Measurements from ENCODE around the gene CBFA2T2.
"Not testable (repeated sequence)": the region's sequence is repeated elsewhere in the genome, so short reads cannot be mapped to it uniquely, and the experiment has no call there.

Gene CBFA2T2

GRCh38 chr20:33480048-33480447, 9.8 kb upstream of the CBFA2T2 start:
- Histone ChIP-seq H3K27me3 (replicated peaks in 2 of 5; ENCODE audit: control insufficient read depth in 4 of 5, insufficient read depth in 5 of 5, low read length in 4 of 5) (no peaks in the 10 kb centered on the region), H3K36me3 (ENCODE audit: control insufficient read depth in 4 of 4, insufficient read depth in 4 of 4, low read length in 3 of 4) (no peaks in the 10 kb centered on the region), H3K4me1 (ENCODE audit: control extremely low read depth in 1 of 4, control insufficient read depth in 4 of 4, insufficient read depth in 4 of 4, low read length in 3 of 4) (peaks cover 0 to 5% (median 2%) of the 10 kb centered on the region in 4 experiments), H3K9me3 (ENCODE audit: control extremely low read depth in 1 of 5, control insufficient read depth in 4 of 5, insufficient read depth in 2 of 5, low read depth in 1 of 5, low read length in 4 of 5) (no peaks in the 10 kb centered on the region), H3K27ac (ENCODE audit: insufficient read depth in 1 of 2, low read depth in 1 of 2, low read length in 2 of 2, poor library complexity in 1 of 2, severe bottlenecking in 2 of 2) (no peak overlapping the region), H3K4me3 (ENCODE audit: control insufficient read depth in 1 of 7, extremely low read depth in 1 of 7, insufficient read depth in 4 of 7, low read depth in 2 of 7, low read length in 6 of 7) (no peak overlapping the region)
- ChIA-PET POLR2A (no interaction called here), CTCF (interaction anchor here (0.8 kb wide), 1 partner anchor 45 kb away, joined by 3 read pairs; no protein-coding TSS in a partner anchor)
- 100% methylated on average over 2 of the region's 5 CpGs for WGBS (ENCODE audit: insufficient coverage)
- no peak for DNase-seq

- H3K27me3 ChIP-seq (replicated peaks in 2 of 5; ENCODE audit: control insufficient read depth in 4 of 5, insufficient read depth in 5 of 5, low read length in 4 of 5), result no peaks in the 10 kb centered on the region
- H3K4me1 ChIP-seq (ENCODE audit: control extremely low read depth in 1 of 4, control insufficient read depth in 4 of 4, insufficient read depth in 4 of 4, low read length in 3 of 4), result no peaks in the 10 kb centered on the region
- no peaks in the 10 kb centered on the region for H3K36me3 ChIP-seq (ENCODE audit: control insufficient read depth in 4 of 4, insufficient read depth in 4 of 4, low read length in 3 of 4)
- ChIA-PET CTCF (no interaction called here), POLR2A (no interaction called here)
- no peak overlapping the region for H3K4me3 ChIP-seq (ENCODE audit: control insufficient read depth in 1 of 7, extremely low read depth in 1 of 7, insufficient read depth in 4 of 7, low read depth in 2 of 7, low read length in 6 of 7)
- H3K9me3 ChIP-seq (ENCODE audit: control extremely low read depth in 1 of 5, control insufficient read depth in 4 of 5, insufficient read depth in 2 of 5, low read depth in 1 of 5, low read length in 4 of 5), result no peaks in the 10 kb centered on the region
- 100% methylated on average over 2 of the region's 8 CpGs for WGBS (ENCODE audit: insufficient coverage)
- H3K27ac ChIP-seq (ENCODE audit: insufficient read depth in 1 of 2, low read depth in 1 of 2, low read length in 2 of 2, poor library complexity in 1 of 2, severe bottlenecking in 2 of 2), result no peak overlapping the region
- no peak for DNase-seq
These were observed 8.4 kb upstream of the CBFA2T2 start for GRCh38 chr20:33481431-33481941.

- 96% methylated on average over 6 of the region's 6 CpGs for WGBS (ENCODE audit: insufficient coverage)
- Histone ChIP-seq H3K27me3 (replicated peaks in 2 of 5; ENCODE audit: control insufficient read depth in 4 of 5, insufficient read depth in 5 of 5, low read length in 4 of 5) (no peaks in the 10 kb centered on the region), H3K36me3 (ENCODE audit: control insufficient read depth in 4 of 4, insufficient read depth in 4 of 4, low read length in 3 of 4) (no peaks in the 10 kb centered on the region), H3K27ac (ENCODE audit: insufficient read depth in 1 of 2, low read depth in 1 of 2, low read length in 2 of 2, poor library complexity in 1 of 2, severe bottlenecking in 2 of 2) (no peak overlapping the region), H3K4me1 (ENCODE audit: control extremely low read depth in 1 of 4, control insufficient read depth in 4 of 4, insufficient read depth in 4 of 4, low read length in 3 of 4) (no peaks in the 10 kb centered on the region), H3K4me3 (ENCODE audit: control insufficient read depth in 1 of 7, extremely low read depth in 1 of 7, insufficient read depth in 4 of 7, low read depth in 2 of 7, low read length in 6 of 7) (no peak overlapping the region), H3K9me3 (ENCODE audit: control extremely low read depth in 1 of 5, control insufficient read depth in 4 of 5, insufficient read depth in 2 of 5, low read depth in 1 of 5, low read length in 4 of 5) (no peaks in the 10 kb centered on the region)
- ChIA-PET CTCF (no interaction called here), POLR2A (no interaction called here)
- DNase-seq, result peak in 1 of 3 donors; percentile 27
These were observed 7.3 kb upstream of the CBFA2T2 start for GRCh38 chr20:33482581-33482980.

GRCh38 chr20:33483186-33483585, 6.7 kb upstream of the CBFA2T2 start:
- WGBS (ENCODE audit: insufficient coverage), result 97% methylated on average over 5 of the region's 5 CpGs
- DNase-seq, result peak in 2 of 3 donors; percentile 15 to 27
- H3K36me3 ChIP-seq (ENCODE audit: control insufficient read depth in 4 of 4, insufficient read depth in 4 of 4, low read length in 3 of 4); H3K4me3 ChIP-seq (ENCODE audit: control insufficient read depth in 1 of 7, extremely low read depth in 1 of 7, insufficient read depth in 4 of 7, low read depth in 2 of 7, low read length in 6 of 7); CTCF ChIA-PET; H3K4me1 ChIP-seq (ENCODE audit: control extremely low read depth in 1 of 4, control insufficient read depth in 4 of 4, insufficient read depth in 4 of 4, low read length in 3 of 4); H3K27me3 ChIP-seq (replicated peaks in 2 of 5; ENCODE audit: control insufficient read depth in 4 of 5, insufficient read depth in 5 of 5, low read length in 4 of 5); H3K9me3 ChIP-seq (ENCODE audit: control extremely low read depth in 1 of 5, control insufficient read depth in 4 of 5, insufficient read depth in 2 of 5, low read depth in 1 of 5, low read length in 4 of 5); POLR2A ChIA-PET; H3K27ac ChIP-seq (ENCODE audit: insufficient read depth in 1 of 2, low read depth in 1 of 2, low read length in 2 of 2, poor library complexity in 1 of 2, severe bottlenecking in 2 of 2): not testable (repeated sequence)

- Histone ChIP-seq H3K27me3 (replicated peaks in 2 of 5; ENCODE audit: control insufficient read depth in 4 of 5, insufficient read depth in 5 of 5, low read length in 4 of 5) (no peaks in the 10 kb centered on the region), H3K27ac (ENCODE audit: insufficient read depth in 1 of 2, low read depth in 1 of 2, low read length in 2 of 2, poor library complexity in 1 of 2, severe bottlenecking in 2 of 2) (no peak overlapping the region), H3K4me3 (ENCODE audit: control insufficient read depth in 1 of 7, extremely low read depth in 1 of 7, insufficient read depth in 4 of 7, low read depth in 2 of 7, low read length in 6 of 7) (no peak overlapping the region), H3K36me3 (ENCODE audit: control insufficient read depth in 4 of 4, insufficient read depth in 4 of 4, low read length in 3 of 4) (peaks cover 0 to 2% (median 0%) of the 10 kb centered on the region in 4 experiments), H3K4me1 (ENCODE audit: control extremely low read depth in 1 of 4, control insufficient read depth in 4 of 4, insufficient read depth in 4 of 4, low read length in 3 of 4) (peaks cover 0 to 17% (median 16%) of the 10 kb centered on the region in 4 experiments), H3K9me3 (ENCODE audit: control extremely low read depth in 1 of 5, control insufficient read depth in 4 of 5, insufficient read depth in 2 of 5, low read depth in 1 of 5, low read length in 4 of 5) (no peaks in the 10 kb centered on the region)
- POLR2A ChIA-PET, result interaction anchor here (0.6 kb wide), 1 partner anchor 108 kb away, joined by 3 read pairs; no protein-coding TSS in a partner anchor
- DNase-seq, result no peak
- WGBS (ENCODE audit: insufficient coverage), result 100% methylated on average over 6 of the region's 10 CpGs
- CTCF ChIA-PET, result no interaction called here
These were observed 1.7 kb upstream of the CBFA2T2 start for GRCh38 chr20:33488201-33488600.

- not testable (repeated sequence) for H3K36me3 ChIP-seq (ENCODE audit: control insufficient read depth in 4 of 4, insufficient read depth in 4 of 4, low read length in 3 of 4); H3K9me3 ChIP-seq (ENCODE audit: control extremely low read depth in 1 of 5, control insufficient read depth in 4 of 5, insufficient read depth in 2 of 5, low read depth in 1 of 5, low read length in 4 of 5); H3K27me3 ChIP-seq (replicated peaks in 2 of 5; ENCODE audit: control insufficient read depth in 4 of 5, insufficient read depth in 5 of 5, low read length in 4 of 5); DNase-seq
- CTCF ChIA-PET, result interaction anchor here (0.6 to 1.3 kb wide), 2 partner anchors 16 to 138 kb away, joined by 3 to 4 read pairs; no protein-coding TSS in a partner anchor
- POLR2A ChIA-PET, result interaction anchor here (0.6 to 1.0 kb wide), 3 partner anchors 45 to 179 kb away, joined by 3 read pairs; partner anchors contain the start of gene SNTA1
- Histone ChIP-seq H3K27ac (ENCODE audit: insufficient read depth in 1 of 2, low read depth in 1 of 2, low read length in 2 of 2, poor library complexity in 1 of 2, severe bottlenecking in 2 of 2) (peak overlapping the region; percentile 89 to 96), H3K4me3 (ENCODE audit: control insufficient read depth in 1 of 7, extremely low read depth in 1 of 7, insufficient read depth in 4 of 7, low read depth in 2 of 7, low read length in 6 of 7) (peak overlapping the region in 6 of 7 experiments; percentile 31 to 85 (median 69)), H3K4me1 (ENCODE audit: control extremely low read depth in 1 of 4, control insufficient read depth in 4 of 4, insufficient read depth in 4 of 4, low read length in 3 of 4) (peaks cover 0 to 17% (median 16%) of the 10 kb centered on the region in 4 experiments)
- WGBS (ENCODE audit: insufficient coverage), result 95% methylated on average over 23 of the region's 32 CpGs
These were observed 1.0 kb upstream of the CBFA2T2 start for GRCh38 chr20:33488661-33489494.

GRCh38 chr20:33489495-33490022, 337 bp upstream of the CBFA2T2 start:
- peak overlapping the region; percentile 89 to 96 for H3K27ac ChIP-seq (ENCODE audit: insufficient read depth in 1 of 2, low read depth in 1 of 2, low read length in 2 of 2, poor library complexity in 1 of 2, severe bottlenecking in 2 of 2)
- H3K4me3 ChIP-seq (ENCODE audit: control insufficient read depth in 1 of 7, extremely low read depth in 1 of 7, insufficient read depth in 4 of 7, low read depth in 2 of 7, low read length in 6 of 7), result peak overlapping the region in 6 of 7 experiments; percentile 31 to 85 (median 69)
- DNase-seq, result peak; percentile 94 to 97 (median 97)
- ChIA-PET POLR2A (interaction anchor here (0.7 to 1.0 kb wide), 4 partner anchors 11 to 178 kb away, joined by 3 to 4 read pairs (median 3); partner anchors contain the start of gene SNTA1), CTCF (interaction anchor here (0.6 to 1.3 kb wide), 2 partner anchors 17 to 139 kb away, joined by 3 to 4 read pairs; no protein-coding TSS in a partner anchor)
- under 1% methylated on average over 20 of the region's 36 CpGs for WGBS (ENCODE audit: insufficient coverage)
- peaks cover 0 to 17% (median 16%) of the 10 kb centered on the region in 4 experiments for H3K4me1 ChIP-seq (ENCODE audit: control extremely low read depth in 1 of 4, control insufficient read depth in 4 of 4, insufficient read depth in 4 of 4, low read length in 3 of 4)
- no peaks in the 10 kb centered on the region for H3K27me3 ChIP-seq (replicated peaks in 2 of 5; ENCODE audit: control insufficient read depth in 4 of 5, insufficient read depth in 5 of 5, low read length in 4 of 5)
- no peaks in the 10 kb centered on the region for H3K9me3 ChIP-seq (ENCODE audit: control extremely low read depth in 1 of 5, control insufficient read depth in 4 of 5, insufficient read depth in 2 of 5, low read depth in 1 of 5, low read length in 4 of 5)
- H3K36me3 ChIP-seq (ENCODE audit: control insufficient read depth in 4 of 4, insufficient read depth in 4 of 4, low read length in 3 of 4), result peaks cover 0 to 3% (median 0%) of the 10 kb centered on the region in 4 experiments
